T-helper 17 cell (primary cell): ENCODE measurements around the gene TWNK. TPM values are rescaled to one million over a fixed set of nuclear protein-coding genes. Genes with fewer than 3 reads are reported as not detected.
A peak's percentile ranks its signal among the peaks of the same experiment; 100 is the strongest.

Source experiments
- ATAC-seq: fragments of 150-1000 bp; cut with Tn5 transposase; 2 replicates; pipeline ENCODE4 v1.10.0; 2021; ENCODE audit warnings: mild to moderate bottlenecking, moderate library complexity
- DNase-seq, 3 donors: peaks; one replicate each; pipeline versions ENCODE4 v3.0.0 to v3.0.0-alpha.2; 2020 to 2021
- H3K9me3 ChIP-seq: one replicate; pipeline ENCODE4 v1.7.0; 2013; ENCODE audit warnings: low read length, mild to moderate bottlenecking; ENCODE audit not compliant: control insufficient read depth, poor library complexity, severe bottlenecking
- H3K27ac Mint-ChIP-seq: one replicate; pipeline ENCODE4 v1.8.0; 2022; ENCODE audit warnings: mild to moderate bottlenecking, moderate library complexity, mixed read lengths
- H3K27me3 Mint-ChIP-seq: one replicate; pipeline ENCODE4 v1.8.0; 2022; ENCODE audit warnings: mixed read lengths
- H3K36me3 Mint-ChIP-seq: one replicate; pipeline ENCODE4 v1.8.0; 2022; ENCODE audit warnings: low read depth, mixed read lengths
- H3K4me1 Mint-ChIP-seq: one replicate; pipeline ENCODE4 v1.8.0; 2022; ENCODE audit warnings: mild to moderate bottlenecking, mixed read lengths
- H3K4me3 Mint-ChIP-seq: one replicate; pipeline ENCODE4 v1.8.0; 2022; ENCODE audit warnings: mild to moderate bottlenecking, moderate library complexity, mixed read lengths
- total RNA-seq, 4 donors: library from RNA in 2 of 4; stranded (reverse) in 2 of 4; gene quantifications; one replicate each; pipeline ENCODE4 v1.2.3 and lab custom pipeline; 2022 to 2026

Gene TWNK
- total RNA-seq, 2 donors from 2014 or later, result 3.8 to 5.7 TPM

DNA sequence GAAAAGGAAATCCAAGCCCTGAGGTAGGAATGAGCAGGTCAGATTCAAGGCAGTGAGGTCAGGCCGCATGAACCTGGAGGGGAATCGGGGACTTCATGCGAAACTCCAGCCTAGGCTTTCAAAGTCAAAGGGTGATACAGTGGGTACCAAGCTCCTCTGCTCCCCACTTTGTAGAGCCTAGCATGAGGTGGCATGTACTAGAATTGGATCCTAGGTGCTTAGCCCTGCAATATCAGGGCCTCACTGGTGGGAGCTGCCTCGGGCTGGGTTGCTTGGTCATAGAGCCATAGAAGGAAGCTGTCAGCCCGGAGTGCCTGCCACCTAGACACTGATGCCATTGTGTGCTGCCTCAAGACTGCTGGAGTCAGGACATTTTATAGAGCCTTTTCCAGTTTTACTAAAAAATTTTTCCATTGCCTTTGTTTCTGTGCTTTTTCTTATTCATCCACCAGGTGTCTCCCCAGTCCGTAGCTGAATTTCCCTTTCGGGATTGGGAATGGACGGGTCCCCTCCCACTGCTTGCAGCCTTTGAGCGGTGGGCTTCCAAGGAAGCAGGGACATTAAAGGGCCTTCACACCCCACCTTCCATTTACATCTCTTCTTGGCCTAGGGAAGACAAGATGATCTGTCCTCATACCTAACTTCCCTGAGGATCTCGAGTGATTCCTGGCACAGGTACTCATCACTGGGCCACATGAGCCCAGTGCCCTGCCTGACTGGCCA lies 6.8 kb downstream of the TWNK start:
- DNase-seq (no peak), ATAC-seq (no peak)
- peaks cover 14% of the 10 kb centered on the region for H3K36me3 Mint-ChIP-seq
- peaks cover 30% of the 10 kb centered on the region for H3K4me1 Mint-ChIP-seq
- H3K27ac Mint-ChIP-seq, result no peak overlapping the region
- H3K9me3 ChIP-seq, result no peaks in the 10 kb centered on the region
- peak overlapping the region; percentile 49 for H3K4me3 Mint-ChIP-seq
- H3K27me3 Mint-ChIP-seq, result no peaks in the 10 kb centered on the region

DNA sequence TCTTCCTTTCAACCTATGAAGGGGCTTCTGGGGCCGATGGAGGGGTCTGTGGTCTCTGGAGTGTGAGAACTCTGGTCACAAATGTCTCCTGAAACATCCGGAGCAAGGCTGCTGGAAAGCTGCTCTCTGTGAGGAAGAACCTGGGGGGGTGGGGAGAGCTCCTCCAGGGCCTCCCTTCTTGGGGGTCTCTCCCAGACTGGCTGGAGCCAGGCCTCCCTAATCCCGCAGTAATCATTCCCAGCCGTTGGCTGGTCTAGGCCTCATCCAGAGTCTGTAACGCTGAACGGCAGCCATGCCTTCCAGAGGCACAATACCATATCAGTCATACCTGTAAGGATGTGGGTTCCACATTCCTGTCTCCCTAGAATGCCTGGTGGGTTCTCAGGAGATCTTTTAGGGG lies 7.8 kb downstream of the TWNK start:
- no peak overlapping the region for H3K4me3 Mint-ChIP-seq
- H3K4me1 Mint-ChIP-seq, result peaks cover 30% of the 10 kb centered on the region
- no peak for DNase-seq
- H3K27ac Mint-ChIP-seq, result no peak overlapping the region
- peaks cover 14% of the 10 kb centered on the region for H3K36me3 Mint-ChIP-seq
- ATAC-seq, result no peak
- H3K27me3 Mint-ChIP-seq, result no peaks in the 10 kb centered on the region
- no peaks in the 10 kb centered on the region for H3K9me3 ChIP-seq

DNA sequence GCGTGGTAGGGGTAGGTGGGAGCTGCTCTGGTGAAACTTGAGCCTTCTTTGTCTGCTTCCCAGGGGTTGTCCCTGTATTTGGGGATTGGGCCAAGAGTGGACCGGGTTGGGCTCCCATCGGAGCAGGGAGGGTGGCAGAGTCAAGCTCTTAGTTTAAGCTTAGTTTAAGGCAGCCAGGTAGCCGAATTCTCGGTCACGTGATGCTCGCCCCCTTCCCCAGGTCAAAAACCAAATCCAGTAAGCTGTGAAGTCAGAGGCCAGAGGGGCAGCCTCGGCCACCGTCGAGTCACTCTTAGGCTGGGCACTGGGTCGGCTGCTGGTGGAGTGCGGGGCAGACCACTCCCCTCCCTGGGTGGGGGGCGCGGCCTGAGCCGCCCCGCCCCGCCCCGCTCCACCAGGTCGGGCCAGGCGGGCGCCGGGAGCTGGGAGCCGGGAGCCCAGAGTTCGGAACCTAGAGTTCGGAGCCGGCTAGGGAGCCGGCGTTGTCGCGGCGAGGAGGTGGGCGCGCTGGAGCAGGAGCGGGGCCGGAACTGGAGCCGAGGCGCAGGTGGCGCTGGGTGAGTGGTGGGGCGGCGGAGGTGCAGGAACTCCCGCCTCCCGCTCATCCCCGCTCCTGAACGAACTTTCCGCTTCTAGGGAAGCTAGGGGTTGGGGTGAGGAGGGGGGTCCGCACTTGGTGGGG lies 9.5 kb downstream of the TWNK start:
- Mint-ChIP-seq H3K27ac (peak overlapping the region; percentile 95), H3K36me3 (peaks cover 10% of the 10 kb centered on the region), H3K4me1 (peaks cover 29% of the 10 kb centered on the region), H3K27me3 (no peaks in the 10 kb centered on the region), H3K4me3 (peak overlapping the region; percentile 99)
- H3K9me3 ChIP-seq, result no peaks in the 10 kb centered on the region
- DNase-seq, result peak in 2 of 3 donors; percentile 42 to 53
- ATAC-seq, result peak; percentile 30

DNA sequence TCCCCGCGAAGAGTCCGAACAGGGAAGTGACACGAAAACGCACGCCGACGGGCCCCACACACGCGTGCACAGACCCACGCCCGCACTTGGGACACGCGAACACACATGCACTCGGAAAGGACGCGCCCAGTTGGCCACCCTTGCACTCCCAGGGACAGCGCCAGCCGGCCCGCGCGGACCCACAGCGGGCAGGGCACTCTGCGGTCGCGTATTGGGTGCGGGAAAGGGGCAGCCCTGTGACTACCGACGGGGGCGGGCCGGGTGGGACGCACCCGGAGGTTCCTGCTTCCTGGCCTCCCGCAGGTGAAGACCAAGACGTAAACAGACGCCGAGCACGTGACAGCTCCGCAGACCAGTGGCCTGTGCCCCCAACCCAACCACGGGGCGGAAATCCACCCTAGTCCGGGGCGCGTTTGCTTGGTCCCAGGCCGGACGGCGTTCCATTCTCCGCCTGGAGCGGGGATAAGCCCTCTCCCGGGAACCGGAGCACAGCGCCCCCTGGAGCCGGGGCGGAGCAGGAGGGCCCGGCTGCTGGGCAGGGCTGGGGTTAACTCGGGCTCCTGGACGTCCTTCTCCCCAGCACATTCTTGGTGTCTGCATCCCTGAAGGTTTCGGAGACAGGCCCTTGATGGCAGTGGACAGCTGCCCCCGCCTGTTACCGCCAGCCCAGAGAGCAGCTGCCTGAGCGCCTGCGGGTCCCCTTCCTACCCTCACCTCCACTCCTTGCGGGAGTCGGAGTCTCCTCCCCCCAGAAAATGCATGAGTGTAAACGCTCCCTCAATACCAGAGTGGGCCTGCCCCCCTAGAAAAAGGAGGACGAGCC lies 10.2 kb downstream of the TWNK start:
- Mint-ChIP-seq H3K36me3 (peaks cover 10% of the 10 kb centered on the region), H3K27me3 (no peaks in the 10 kb centered on the region), H3K4me1 (peaks cover 29% of the 10 kb centered on the region), H3K4me3 (peak overlapping the region; percentile 99), H3K27ac (peak overlapping the region; percentile 95)
- ATAC-seq, result peak; percentile 63
- peak; percentile 66 to 78 (median 68) for DNase-seq
- H3K9me3 ChIP-seq, result no peaks in the 10 kb centered on the region

DNA sequence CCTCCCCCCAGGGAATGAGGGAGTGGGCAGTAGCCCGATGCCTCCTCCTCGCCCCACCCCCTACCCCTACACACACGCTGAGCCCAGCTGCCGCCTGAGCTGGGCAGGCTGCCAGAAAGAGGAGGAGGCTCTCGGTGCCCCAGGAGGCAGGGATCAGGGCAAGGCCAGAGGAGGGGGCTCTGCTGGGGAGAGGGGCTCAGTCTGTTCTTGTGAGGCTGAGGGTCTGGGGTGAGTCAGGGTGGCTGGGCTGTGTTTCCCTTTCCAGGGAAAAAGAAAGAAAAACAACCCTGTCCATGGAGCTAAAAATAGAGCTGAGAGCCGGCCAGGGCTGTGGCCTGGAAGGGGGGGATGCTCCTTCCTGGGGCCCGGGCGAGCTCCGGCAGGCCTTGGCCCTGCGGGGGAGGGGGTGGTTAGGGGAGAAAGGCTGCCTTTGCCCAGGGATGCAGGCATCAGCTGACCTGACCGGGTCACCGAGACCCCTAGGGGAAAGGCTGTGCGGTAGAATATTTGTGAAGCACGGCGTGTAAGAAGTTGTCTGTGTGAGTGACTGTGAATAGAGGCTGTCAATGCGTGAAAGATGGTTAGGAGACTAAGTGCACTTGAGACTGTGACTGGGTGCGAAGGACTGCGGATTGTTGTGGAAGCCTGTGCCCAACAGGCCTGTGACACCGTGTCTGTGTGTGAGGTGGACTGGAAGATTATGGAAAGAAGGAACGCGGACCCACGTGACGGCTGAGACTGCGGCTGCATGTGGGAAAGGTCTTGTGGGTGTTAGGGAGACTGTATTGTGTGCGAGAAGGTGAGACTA lies 11.0 kb downstream of the TWNK start:
- no peaks in the 10 kb centered on the region for H3K9me3 ChIP-seq
- Mint-ChIP-seq H3K4me3 (peak overlapping the region; percentile 99), H3K27me3 (no peaks in the 10 kb centered on the region), H3K36me3 (peaks cover 10% of the 10 kb centered on the region), H3K4me1 (peaks cover 29% of the 10 kb centered on the region), H3K27ac (peak overlapping the region; percentile 95)
- peak; percentile 45 for ATAC-seq
- peak; percentile 48 to 56 (median 53) for DNase-seq

DNA sequence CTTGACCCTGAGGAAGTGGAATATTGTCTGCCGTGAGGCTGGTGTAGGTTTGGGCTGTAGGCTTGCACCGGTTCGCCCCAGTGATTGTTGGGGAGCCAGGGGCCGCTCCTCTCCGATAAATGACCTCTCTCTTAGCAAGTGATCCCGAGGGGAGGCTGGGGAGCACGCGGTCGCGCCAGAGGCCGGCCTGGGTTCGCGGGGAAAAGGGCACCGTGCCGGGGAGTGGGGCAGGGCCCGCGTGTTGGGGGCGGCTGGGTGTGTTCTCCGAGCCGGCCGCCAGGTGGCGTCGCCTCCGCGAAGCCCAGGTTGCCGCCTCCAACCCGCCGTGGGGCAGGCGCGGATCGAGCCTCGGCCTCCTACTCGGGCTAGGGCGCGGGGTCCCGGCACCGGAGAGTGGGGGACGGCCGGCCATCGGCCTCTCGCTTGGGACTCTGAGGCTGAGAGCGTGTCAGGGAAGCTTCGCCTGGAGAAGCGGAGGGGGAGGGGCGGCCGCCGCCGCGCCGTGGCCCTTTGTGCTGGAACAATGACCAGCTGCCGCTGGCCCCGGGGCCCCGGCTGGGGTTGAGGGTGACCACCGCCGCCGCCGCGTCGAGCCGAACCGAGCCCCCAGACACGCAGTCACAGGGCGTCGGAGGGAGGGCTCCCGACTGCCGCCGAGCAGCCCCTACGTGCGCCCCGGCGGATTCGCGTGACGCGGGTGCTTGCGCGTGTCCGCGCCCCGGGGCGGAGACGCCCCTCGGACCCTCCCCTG lies 11.8 kb downstream of the TWNK start:
- DNase-seq, result peak; percentile 70 to 78 (median 74)
- peaks cover 7% of the 10 kb centered on the region for H3K36me3 Mint-ChIP-seq
- peaks cover 26% of the 10 kb centered on the region for H3K4me1 Mint-ChIP-seq
- H3K27me3 Mint-ChIP-seq, result no peaks in the 10 kb centered on the region
- ATAC-seq, result peak; percentile 73
- H3K27ac Mint-ChIP-seq, result peak overlapping the region; percentile 95
- H3K4me3 Mint-ChIP-seq, result peak overlapping the region; percentile 99
- no peaks in the 10 kb centered on the region for H3K9me3 ChIP-seq

DNA sequence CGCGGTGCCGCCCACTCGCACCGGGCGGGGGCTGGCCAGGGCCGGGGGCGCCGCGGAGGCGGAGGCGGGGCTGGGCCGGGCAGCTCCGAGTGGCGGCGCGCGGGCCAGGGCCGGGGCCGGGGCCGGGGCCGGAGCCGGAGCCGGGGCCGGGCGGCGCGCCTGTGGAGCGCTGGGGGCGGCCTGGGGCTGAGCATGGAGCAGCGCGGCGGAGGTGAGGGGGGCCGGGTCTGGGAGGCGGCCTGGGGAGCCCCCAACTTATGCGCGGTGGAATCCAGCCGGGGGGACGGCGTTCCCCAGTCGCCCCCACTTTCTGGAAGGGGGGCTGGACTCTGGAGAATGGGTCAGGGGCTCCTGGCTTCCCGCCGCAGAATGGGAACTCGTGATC lies 12.4 kb downstream of the TWNK start, which contains the start of gene LZTS2:
Gene LZTS2, plus strand, starts transcription at position 67 of the 385 bp plus-strand sequence. CDS start 2,731 bp downstream, outside the sequence.
- Mint-ChIP-seq H3K27me3 (no peaks in the 10 kb centered on the region), H3K36me3 (peaks cover 7% of the 10 kb centered on the region), H3K4me3 (peak within 1 kb of the TSS; percentile 99), H3K27ac (peak within 1 kb of the TSS; percentile 95), H3K4me1 (peaks cover 26% of the 10 kb centered on the region)
- ATAC-seq, result no peak
- DNase-seq, result no peak
- H3K9me3 ChIP-seq, result no peaks in the 10 kb centered on the region

DNA sequence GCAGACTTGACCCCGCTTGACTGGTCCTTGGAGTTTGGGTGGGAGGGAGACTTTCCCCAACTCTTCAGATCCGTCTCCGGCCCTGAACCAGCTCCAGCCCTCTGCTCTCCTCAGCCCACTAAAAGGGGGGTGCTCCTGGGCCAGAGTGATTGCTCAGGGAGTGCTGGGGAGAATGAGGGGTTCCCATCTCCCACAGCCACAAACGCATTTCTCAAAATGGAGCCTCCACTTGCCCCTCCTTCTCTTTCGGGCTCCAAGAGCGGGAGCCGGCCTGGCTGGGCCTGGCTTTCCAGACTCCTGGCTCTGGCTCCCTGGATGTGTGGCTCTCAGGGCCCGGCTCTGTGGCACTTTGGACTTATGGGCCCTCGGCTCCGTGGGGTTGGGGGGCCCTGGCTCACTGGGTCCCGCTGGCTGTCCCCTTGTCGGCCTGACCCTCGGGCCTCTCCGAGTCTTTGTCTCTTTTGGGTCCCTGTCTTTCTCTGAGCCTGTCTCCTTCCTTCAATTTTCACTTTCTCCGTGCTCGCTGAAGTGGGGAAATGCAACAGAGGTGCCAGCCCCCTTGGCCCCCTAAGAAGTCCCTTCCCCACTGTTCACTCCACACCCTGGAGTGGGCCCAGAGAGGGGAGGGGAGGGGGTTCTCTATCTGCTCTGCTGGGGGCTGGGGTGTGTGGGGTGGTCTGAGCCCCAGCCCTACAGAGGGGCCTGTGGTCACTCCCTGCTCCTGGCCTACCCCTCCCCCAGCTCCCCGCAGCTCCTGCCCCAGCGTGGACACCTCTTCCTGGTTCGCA lies 13.0 kb downstream of the TWNK start:
- ATAC-seq (no peak), DNase-seq (no peak)

DNA sequence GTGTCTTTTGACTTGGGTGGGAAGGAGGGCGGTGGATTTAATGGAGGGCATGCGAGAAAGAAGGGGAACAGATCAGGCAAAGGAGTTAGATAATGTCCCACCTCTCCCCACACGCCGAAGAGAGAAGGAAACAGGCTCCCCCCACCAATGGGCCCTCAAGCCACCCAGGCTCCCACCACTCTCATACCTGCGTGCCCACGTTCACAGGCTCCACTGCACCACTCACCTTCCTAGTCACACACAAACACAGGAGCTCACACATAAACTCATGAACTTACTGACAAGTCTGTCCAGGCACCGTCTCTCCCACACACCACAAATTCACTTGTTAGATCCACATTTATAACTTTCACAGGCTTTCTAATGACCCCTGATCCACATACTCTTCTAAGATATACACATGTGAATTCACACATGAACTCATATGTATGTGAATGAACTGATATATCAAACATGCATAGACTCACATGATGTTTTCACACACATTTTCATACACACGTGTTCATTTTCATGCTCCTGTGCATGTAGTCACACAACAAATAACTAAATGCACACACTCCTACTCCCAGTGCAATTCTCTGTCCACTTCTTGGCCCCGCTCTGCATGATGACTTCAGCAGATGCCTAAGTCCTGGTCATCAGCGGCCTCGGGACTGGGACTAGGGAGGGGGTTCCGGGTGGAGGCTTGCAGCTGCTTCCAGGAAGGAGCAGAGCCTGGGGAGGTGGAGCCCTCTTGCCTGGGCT lies 13.7 kb downstream of the TWNK start:
- Mint-ChIP-seq H3K36me3 (peaks cover 7% of the 10 kb centered on the region), H3K4me3 (peak overlapping the region; percentile 94), H3K4me1 (peaks cover 26% of the 10 kb centered on the region), H3K27ac (peak overlapping the region; percentile 65), H3K27me3 (no peaks in the 10 kb centered on the region)
- no peaks in the 10 kb centered on the region for H3K9me3 ChIP-seq
- no peak for DNase-seq
- ATAC-seq, result no peak

More for the DNA sequence above, 13.0 kb downstream of the TWNK start:
- Mint-ChIP-seq H3K4me1 (peaks cover 26% of the 10 kb centered on the region), H3K4me3 (peak overlapping the region; percentile 94), H3K27ac (peak overlapping the region; percentile 65), H3K36me3 (peaks cover 7% of the 10 kb centered on the region), H3K27me3 (no peaks in the 10 kb centered on the region)
- H3K9me3 ChIP-seq, result no peaks in the 10 kb centered on the region

DNA sequence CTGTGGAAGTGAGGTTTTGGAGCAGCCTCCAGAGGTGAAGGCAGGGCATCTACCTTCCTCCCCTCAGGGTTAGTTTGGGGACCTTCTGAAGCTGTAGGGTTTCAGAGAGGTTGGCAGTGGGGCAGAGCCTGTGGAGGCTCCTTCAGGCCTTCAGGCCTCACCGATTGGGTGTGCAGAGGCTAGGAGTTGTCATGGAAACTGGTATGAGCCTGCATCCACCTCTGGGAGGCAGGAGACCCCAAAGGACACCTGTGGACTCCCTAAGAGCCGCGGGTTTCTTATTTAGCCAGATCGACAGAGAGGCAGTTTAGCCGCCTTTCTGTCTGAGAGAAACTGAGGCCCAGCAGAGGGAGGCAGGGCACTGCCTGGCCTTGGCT lies 14.3 kb downstream of the TWNK start:
- Mint-ChIP-seq H3K4me1 (peaks cover 23% of the 10 kb centered on the region), H3K27ac (peak overlapping the region; percentile 65), H3K36me3 (peaks cover 7% of the 10 kb centered on the region), H3K4me3 (no peak overlapping the region), H3K27me3 (no peaks in the 10 kb centered on the region)
- DNase-seq (no peak), ATAC-seq (no peak)
- no peaks in the 10 kb centered on the region for H3K9me3 ChIP-seq

DNA sequence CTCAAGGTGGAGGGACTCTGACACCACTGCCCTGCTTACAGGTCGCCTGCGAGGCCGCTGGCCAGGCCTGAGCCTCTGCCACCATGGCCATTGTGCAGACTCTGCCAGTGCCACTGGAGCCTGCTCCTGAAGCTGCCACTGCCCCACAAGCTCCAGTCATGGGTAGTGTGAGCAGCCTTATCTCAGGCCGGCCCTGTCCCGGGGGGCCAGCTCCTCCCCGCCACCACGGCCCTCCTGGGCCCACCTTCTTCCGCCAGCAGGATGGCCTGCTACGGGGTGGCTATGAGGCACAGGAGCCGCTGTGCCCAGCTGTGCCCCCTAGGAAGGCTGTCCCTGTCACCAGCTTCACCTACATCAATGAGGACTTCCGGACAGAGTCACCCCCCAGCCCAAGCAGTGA lies 15.1 kb downstream of the TWNK start:
- no peak overlapping the region for H3K27ac Mint-ChIP-seq

More for the DNA sequence above, 15.1 kb downstream of the TWNK start:
- no peak for ATAC-seq
- no peak for DNase-seq
- Mint-ChIP-seq H3K27me3 (no peaks in the 10 kb centered on the region), H3K4me3 (no peak overlapping the region), H3K36me3 (peaks cover 5% of the 10 kb centered on the region), H3K4me1 (peaks cover 20% of the 10 kb centered on the region)
- H3K9me3 ChIP-seq, result no peaks in the 10 kb centered on the region
